ENCODE measurements around the gene DNAJC3.
"Not testable (repeated sequence)": the region's sequence is repeated elsewhere in the genome, so short reads cannot be mapped to it uniquely, and the experiment has no call there.

Gene DNAJC3

DNA sequence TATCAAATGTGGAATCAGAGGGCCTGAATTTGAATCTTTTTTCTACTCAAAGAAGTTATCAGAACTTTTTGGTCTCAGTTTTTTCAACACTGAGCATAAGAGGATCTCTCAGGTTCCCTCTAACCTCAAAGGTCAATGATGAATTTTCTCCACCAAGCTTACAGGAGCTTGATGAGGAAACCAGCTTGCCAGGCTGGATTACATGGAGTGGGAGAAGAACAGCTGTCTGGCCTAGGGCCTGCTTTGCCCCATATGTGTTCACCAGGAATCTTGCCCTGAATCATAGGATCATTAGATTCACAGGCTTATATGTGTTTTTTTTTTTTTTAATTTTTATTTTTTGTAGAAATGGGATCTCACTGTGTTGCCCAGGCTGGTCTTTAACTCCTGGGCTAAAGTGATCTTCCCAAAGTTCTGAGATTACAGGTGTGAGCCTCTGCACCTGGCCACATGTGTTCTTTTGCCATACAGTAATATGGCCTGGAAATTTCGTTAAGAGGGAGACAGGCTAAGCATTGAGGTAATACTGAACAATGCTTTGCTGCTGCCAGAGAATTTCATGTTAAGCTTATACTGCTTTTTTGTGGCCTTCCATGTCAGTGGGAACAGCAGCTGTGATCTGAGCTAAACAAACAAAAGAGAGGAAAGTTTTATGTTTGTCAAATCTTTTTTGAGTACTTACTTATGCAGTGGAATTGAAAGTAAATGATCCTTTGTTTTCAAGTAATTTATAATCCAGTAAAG lies 110.6 kb downstream of the DNAJC3 start:
- H3K4me3 ChIP-seq (ENCODE audit: control insufficient read depth, low read depth, low read length): no peak overlapping the region
- DNase-seq (ENCODE audit: low read depth): peak; percentile 70
- TF ChIP-seq, protein P1, sequence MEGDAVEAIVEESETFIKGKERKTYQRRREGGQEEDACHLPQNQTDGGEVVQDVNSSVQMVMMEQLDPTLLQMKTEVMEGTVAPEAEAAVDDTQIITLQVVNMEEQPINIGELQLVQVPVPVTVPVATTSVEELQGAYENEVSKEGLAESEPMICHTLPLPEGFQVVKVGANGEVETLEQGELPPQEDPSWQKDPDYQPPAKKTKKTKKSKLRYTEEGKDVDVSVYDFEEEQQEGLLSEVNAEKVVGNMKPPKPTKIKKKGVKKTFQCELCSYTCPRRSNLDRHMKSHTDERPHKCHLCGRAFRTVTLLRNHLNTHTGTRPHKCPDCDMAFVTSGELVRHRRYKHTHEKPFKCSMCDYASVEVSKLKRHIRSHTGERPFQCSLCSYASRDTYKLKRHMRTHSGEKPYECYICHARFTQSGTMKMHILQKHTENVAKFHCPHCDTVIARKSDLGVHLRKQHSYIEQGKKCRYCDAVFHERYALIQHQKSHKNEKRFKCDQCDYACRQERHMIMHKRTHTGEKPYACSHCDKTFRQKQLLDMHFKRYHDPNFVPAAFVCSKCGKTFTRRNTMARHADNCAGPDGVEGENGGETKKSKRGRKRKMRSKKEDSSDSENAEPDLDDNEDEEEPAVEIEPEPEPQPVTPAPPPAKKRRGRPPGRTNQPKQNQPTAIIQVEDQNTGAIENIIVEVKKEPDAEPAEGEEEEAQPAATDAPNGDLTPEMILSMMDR (conservative IDR thresholded peaks at IDR 0.05; ENCODE audit: control insufficient read depth, insufficient read depth, low read depth, low read length): no peak

DNA sequence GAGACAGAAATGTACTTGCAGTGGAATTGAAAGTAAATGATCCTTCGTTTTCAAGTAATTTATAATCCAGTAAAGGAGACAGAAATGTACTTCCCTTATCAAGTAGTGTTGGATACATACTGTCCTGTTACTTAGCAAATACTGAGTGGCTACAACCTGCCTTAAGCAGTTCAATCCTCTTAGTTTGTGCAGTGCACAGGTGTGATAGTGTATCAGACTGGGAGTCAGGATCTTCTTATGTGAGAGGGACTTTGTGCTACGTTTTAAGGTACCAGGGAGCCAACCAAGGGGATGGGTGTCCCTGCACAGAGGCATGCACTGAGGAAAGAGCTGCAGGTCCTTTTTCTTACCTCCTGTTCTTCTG lies 111.1 kb downstream of the DNAJC3 start:
- TF ChIP-seq, protein P1 (conservative IDR thresholded peaks at IDR 0.05; ENCODE audit: control insufficient read depth, insufficient read depth, low read depth, low read length): no peak
- DNase-seq (ENCODE audit: low read depth): no peak
- no peak overlapping the region for H3K4me3 ChIP-seq (ENCODE audit: control insufficient read depth, low read depth, low read length)

DNA sequence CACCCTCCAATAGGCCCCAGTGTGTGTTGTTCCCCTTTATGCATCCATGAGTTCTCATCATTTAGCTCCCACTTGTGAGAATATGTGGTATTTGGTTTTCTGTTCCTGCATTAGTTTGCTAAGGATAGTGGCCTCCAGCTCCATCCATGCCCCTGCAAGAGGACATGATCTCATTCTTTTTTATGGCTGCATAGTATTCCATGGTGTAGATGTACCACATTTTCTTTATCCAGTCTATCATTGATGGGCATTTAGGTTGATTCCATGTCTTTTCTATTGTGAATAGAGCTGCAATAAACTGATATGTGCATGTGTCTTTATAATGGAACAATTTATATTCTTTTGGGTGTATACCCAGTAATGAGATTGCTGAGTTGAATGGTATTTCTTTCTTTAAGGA lies 112.4 kb downstream of the DNAJC3 start:
- DNase-seq (ENCODE audit: low read depth); H3K4me3 ChIP-seq (ENCODE audit: control insufficient read depth, low read depth, low read length): not testable (repeated sequence)

DNA sequence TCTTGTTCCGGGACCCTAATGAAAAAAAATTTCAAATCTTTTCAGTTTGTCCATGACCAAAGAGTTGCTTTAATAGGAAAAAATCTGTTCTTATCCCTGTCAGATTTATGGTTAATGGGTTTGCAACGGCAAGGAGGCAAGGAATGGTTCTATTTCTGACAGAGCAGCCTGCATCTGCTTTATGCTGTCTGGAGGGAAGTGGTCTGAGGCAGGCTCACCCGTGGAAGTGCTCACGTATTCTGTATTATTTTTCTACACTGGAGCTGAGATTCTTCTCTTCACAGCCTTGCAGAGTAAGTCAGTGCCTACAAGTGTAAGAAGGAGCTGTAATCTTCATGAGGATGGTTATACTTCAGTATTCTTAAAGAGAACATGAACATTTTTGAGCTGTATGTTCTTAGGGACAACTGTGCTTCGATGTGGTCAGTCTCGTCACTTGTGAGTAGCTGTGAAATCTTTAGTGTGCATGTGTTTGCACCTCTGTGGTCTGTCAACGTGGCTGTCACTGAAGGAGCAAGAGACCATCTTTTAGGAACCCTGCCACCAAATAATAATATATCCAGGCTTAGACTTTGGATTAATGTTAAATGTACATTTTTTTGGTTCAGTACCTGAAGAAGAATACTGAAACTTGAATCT lies 114.3 kb downstream of the DNAJC3 start:
- TF ChIP-seq, protein P1 (conservative IDR thresholded peaks at IDR 0.05; ENCODE audit: control insufficient read depth, insufficient read depth, low read depth, low read length): no peak
- no peak overlapping the region for H3K4me3 ChIP-seq (ENCODE audit: control insufficient read depth, low read depth, low read length)
- no peak for DNase-seq (ENCODE audit: low read depth)

DNA sequence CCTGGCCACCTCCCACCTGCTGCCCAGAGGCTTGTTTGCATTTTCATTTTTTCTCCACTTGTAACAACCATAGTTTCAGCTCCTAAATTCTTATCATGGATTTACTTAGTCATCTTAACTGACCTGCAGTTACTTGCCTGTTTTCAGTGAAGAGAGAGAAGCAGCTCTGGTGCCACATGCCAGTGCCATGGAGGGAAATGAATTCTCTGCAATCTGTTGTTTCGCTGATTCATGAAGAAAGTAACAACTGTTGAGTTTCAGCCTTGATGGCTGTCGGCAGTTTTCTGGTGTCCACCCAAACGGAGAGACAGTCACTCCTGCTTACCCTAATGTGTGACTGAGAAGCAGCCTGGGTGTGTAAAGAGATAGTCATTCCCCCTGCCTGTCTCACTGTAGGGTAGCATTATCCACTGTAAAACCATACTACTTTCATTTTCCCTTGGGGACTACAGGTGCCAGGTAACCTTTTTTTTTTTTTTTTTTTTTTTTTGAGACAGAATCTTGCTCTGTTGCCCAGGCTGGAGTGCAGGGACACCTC lies 116.1 kb downstream of the DNAJC3 start:
- DNase-seq (ENCODE audit: low read depth): no peak
- H3K4me3 ChIP-seq (ENCODE audit: control insufficient read depth, low read depth, low read length): no peak overlapping the region
- TF ChIP-seq, protein P1 (conservative IDR thresholded peaks at IDR 0.05; ENCODE audit: control insufficient read depth, insufficient read depth, low read depth, low read length): no peak

DNA sequence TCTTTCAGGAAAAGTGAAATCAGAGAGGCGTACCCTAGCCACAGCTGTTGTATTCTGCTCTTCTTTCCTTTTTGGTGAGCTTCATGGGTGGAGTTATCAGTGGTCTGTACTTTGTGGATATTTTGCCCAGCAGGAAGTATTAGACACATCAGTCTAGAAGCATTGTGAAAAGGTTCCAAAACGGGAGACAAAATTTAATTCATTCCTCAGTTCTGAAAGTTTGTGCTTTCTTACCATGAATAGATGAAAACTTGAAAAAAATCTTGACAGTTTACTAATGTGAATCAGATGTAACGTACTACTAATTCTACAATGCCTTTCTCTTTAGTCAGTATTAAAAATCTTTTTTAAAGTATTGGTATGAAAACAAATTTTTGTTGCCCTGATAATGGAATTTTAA lies 116.8 kb downstream of the DNAJC3 start:
- TF ChIP-seq, protein P1 (conservative IDR thresholded peaks at IDR 0.05; ENCODE audit: control insufficient read depth, insufficient read depth, low read depth, low read length): no peak
- DNase-seq (ENCODE audit: low read depth): no peak
- no peak overlapping the region for H3K4me3 ChIP-seq (ENCODE audit: control insufficient read depth, low read depth, low read length)

DNA sequence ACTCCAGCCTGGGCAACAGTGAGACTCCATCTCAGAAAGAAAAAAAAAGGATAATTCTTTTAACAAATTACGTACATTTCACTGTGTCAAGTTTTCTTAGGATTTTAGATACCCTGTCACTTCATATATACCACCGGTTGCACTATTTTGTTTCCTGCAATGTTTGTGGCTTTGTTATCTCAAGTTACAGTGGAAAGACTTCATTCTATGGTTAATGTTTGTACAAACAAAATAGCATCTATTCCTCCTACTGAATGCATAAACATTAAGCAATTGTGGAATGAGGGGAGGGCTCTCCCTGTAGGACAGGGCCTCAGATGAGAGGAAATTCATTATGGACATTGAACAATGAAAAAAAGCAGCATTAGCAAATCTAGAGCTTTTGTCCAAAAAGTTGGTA lies 120.1 kb downstream of the DNAJC3 start:
- TF ChIP-seq, protein P1 (conservative IDR thresholded peaks at IDR 0.05; ENCODE audit: control insufficient read depth, insufficient read depth, low read depth, low read length): no peak
- no peak for DNase-seq (ENCODE audit: low read depth)
- no peak overlapping the region for H3K4me3 ChIP-seq (ENCODE audit: control insufficient read depth, low read depth, low read length)

Data from fibroblast of mammary gland (primary cell).